ENCODE measurements around the gene ATAD2B. TPM values are rescaled to one million over a fixed set of nuclear protein-coding genes. Genes with fewer than 3 reads are reported as not detected.
A peak's percentile ranks its signal among the peaks of the same experiment; 100 is the strongest.

ATAD2B gene
- total RNA-seq, 4 donors from 2014 or later: 39.0 to 56.9 (median 45.2) TPM

GRCh38 chr2:23703583-23704385, 223.1 kb downstream of the ATAD2B start:
- H3K4me1 ChIP-seq: peaks cover 0 to 4% (median 1%) of the 10 kb centered on the region in 4 donors
- H3K4me3 ChIP-seq: no peak overlapping the region
- no peak for TF ChIP-seq POLR2A (IDR thresholded peaks at IDR 0.05)
- no peak for TF ChIP-seq EP300 (IDR thresholded peaks at IDR 0.05)
- TF ChIP-seq CTCF (IDR thresholded peaks at IDR 0.05): no peak
- H3K27ac ChIP-seq: no peak overlapping the region
- no peaks in the 10 kb centered on the region for H3K27me3 ChIP-seq
- DNase-seq (ENCODE audit: low spot score in 2 of 2): no peak
- WGBS, 2 donors: 88 to 90% methylated on average over 13 to 16 of the region's 16 CpGs
- peaks cover 0 to 97% (median 2%) of the 10 kb centered on the region in 3 donors for H3K36me3 ChIP-seq
- H3K9me3 ChIP-seq: peaks cover 0 to 4% (median 0%) of the 10 kb centered on the region in 4 donors

- H3K36me3 ChIP-seq: peaks cover 0 to 97% (median 2%) of the 10 kb centered on the region in 3 donors
- no peaks in the 10 kb centered on the region for H3K27me3 ChIP-seq
- peaks cover 0 to 4% (median 0%) of the 10 kb centered on the region in 4 donors for H3K9me3 ChIP-seq
- H3K4me1 ChIP-seq: peaks cover 0 to 11% (median 2%) of the 10 kb centered on the region in 4 donors
- no peak overlapping the region for H3K27ac ChIP-seq
- DNase-seq (ENCODE audit: low spot score in 2 of 2): peak in 1 of 2 donors; percentile 6
- no peak overlapping the region for H3K4me3 ChIP-seq
- no peak for TF ChIP-seq POLR2A (IDR thresholded peaks at IDR 0.05)
- TF ChIP-seq CTCF (IDR thresholded peaks at IDR 0.05): no peak
- no peak for TF ChIP-seq EP300 (IDR thresholded peaks at IDR 0.05)
- WGBS, 2 donors: 96% methylated on average over 16 to 17 of the region's 17 CpGs
Measured at GRCh38 chr2:23703037-23703582, 223.8 kb downstream of the ATAD2B start.

GRCh38 chr2:23700627-23701026, 226.3 kb downstream of the ATAD2B start:
- DNase-seq (ENCODE audit: low spot score in 2 of 2): no peak
- Histone ChIP-seq H3K4me1 (peaks cover 0 to 28% (median 4%) of the 10 kb centered on the region in 4 donors), H3K36me3 (peaks cover 0 to 97% (median 0%) of the 10 kb centered on the region in 3 donors), H3K9me3 (peaks cover 0 to 4% (median 0%) of the 10 kb centered on the region in 4 donors), H3K27me3 (no peaks in the 10 kb centered on the region), H3K27ac (no peak overlapping the region), H3K4me3 (no peak overlapping the region)
- TF ChIP-seq EP300 (IDR thresholded peaks at IDR 0.05): no peak
- WGBS, 2 donors: 76 to 82% methylated on average over 5 of the region's 5 CpGs

GRCh38 chr2:23699580-23699925, 227.4 kb downstream of the ATAD2B start:
- H3K9me3 ChIP-seq: peaks cover 0 to 4% (median 0%) of the 10 kb centered on the region in 4 donors
- peaks cover 0 to 97% (median 0%) of the 10 kb centered on the region in 3 donors for H3K36me3 ChIP-seq
- WGBS, 2 donors: 93% methylated on average over 5 of the region's 5 CpGs
- no peaks in the 10 kb centered on the region for H3K27me3 ChIP-seq
- H3K27ac ChIP-seq: no peak overlapping the region
- peaks cover 0 to 28% (median 4%) of the 10 kb centered on the region in 4 donors for H3K4me1 ChIP-seq
- no peak for DNase-seq (ENCODE audit: low spot score in 2 of 2)
- TF ChIP-seq CTCF (IDR thresholded peaks at IDR 0.05): no peak
- no peak for TF ChIP-seq EP300 (IDR thresholded peaks at IDR 0.05)
- TF ChIP-seq POLR2A (IDR thresholded peaks at IDR 0.05): no peak
- no peak overlapping the region for H3K4me3 ChIP-seq

- TF ChIP-seq EP300 (IDR thresholded peaks at IDR 0.05) (peak in 1 of 2 donors; percentile 7), CTCF (IDR thresholded peaks at IDR 0.05) (no peak), POLR2A (IDR thresholded peaks at IDR 0.05) (no peak)
- H3K36me3 ChIP-seq: peaks cover 0 to 97% (median 0%) of the 10 kb centered on the region in 3 donors
- no peak overlapping the region for H3K4me3 ChIP-seq
- H3K27ac ChIP-seq: peak overlapping the region in 1 of 4 donors; percentile 52
- peaks cover 0 to 28% (median 4%) of the 10 kb centered on the region in 4 donors for H3K4me1 ChIP-seq
- peaks cover 0 to 4% (median 0%) of the 10 kb centered on the region in 4 donors for H3K9me3 ChIP-seq
- 57 to 60% methylated on average over 17 of the region's 17 CpGs for WGBS, 2 donors
- DNase-seq (ENCODE audit: low spot score in 2 of 2): no peak
- no peaks in the 10 kb centered on the region for H3K27me3 ChIP-seq
Measured at GRCh38 chr2:23698721-23699579, 228.0 kb downstream of the ATAD2B start.
